Activated naive CD4-positive, alpha-beta T cell treated with anti-CD3 and anti-CD28 coated beads, Interleukin-2, amount 50 U/mL, for 72 hours (primary cell): ENCODE measurements around the gene DDX11. TPM values are rescaled to one million over a fixed set of nuclear protein-coding genes. Genes with fewer than 3 reads are reported as not detected.
"Not testable (repeated sequence)": the region's sequence is repeated elsewhere in the genome, so short reads cannot be mapped to it uniquely, and the experiment has no call there.

ENCODE experiments used
- ATAC-seq, 2 donors: fragments of 150-1000 bp; cut with Tn5 transposase; 2 replicates each; pipeline ENCODE4 v1.10.0; 2021; ENCODE audit warnings: mild to moderate bottlenecking in 2 of 2, moderate library complexity in 2 of 2
- DNase-seq, 2 donors: peaks; one replicate each; pipeline ENCODE4 v3.0.0; 2021 to 2022; ENCODE audit warnings: low spot score in 2 of 2
- H3K27ac Mint-ChIP-seq, 2 donors: one replicate each; pipeline ENCODE4 v1.8.0; 2022; ENCODE audit warnings: mild to moderate bottlenecking in 2 of 2, mixed read lengths in 2 of 2
- H3K36me3 Mint-ChIP-seq, 2 donors: one replicate each; pipeline ENCODE4 v1.8.0; 2022; ENCODE audit warnings: mixed read lengths in 2 of 2
- H3K9me3 Mint-ChIP-seq, 2 donors: one replicate each; pipeline ENCODE4 v1.8.0; 2022; ENCODE audit warnings: mixed read lengths in 2 of 2
- total RNA-seq, 2 donors: library from RNA; stranded (reverse); gene quantifications; one replicate each; pipeline ENCODE4 v1.2.3, GENCODE V29; 2022

DDX11 gene
- 100 to 1,000 TPM; 163 to 232 TPM for total RNA-seq

DNA sequence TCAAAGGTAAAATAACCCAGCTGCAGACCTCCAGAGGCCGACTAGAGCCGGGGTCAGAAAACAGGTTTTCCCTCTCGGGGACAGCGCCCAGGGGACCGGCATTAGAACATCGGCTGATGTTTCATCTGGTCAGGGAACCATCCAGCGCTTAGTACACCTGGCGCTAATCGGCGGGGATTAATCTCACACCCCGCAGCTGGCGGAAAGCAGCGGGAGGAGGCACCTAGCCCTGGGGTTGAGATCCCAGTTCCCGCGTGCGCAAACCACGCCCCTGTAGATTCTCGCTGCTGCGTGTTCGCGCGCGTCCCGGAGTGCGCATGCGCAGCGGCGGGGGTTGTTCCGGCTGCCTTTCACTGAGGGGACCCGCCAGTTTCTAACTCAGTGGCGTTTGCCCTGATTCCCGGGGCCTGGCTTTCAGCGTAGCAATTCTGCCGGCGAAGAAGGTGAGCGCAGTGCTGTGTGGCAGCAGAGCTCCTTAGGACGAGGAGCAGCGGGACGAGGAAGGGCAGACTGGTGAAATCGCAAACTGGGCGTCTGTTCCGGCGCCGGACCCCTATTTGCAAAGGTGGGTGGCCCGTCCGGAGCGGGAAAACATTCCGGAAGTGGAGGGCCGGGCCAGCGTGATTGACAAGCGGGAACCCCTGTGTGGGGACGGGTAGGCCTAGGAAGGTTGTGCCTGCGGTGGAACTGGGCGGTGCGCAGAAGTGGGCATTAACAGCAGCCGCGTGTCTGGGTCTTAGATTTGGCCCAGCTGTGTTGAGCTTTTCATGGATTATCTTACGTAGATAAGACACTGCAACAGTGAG is at the start of gene DDX11:
Gene DDX11, plus strand, starts transcription at position 334 of the 806 bp plus-strand sequence. CDS start 4,534 bp downstream, outside the sequence.
- peaks cover 33 to 34% of the 10 kb centered on the region in 2 donors for H3K36me3 Mint-ChIP-seq
- peak; percentile 88 to 95 for DNase-seq
- not testable (repeated sequence) for H3K9me3 Mint-ChIP-seq
- H3K27ac Mint-ChIP-seq = peak within 1 kb of the TSS; percentile 90 to 98
- ATAC-seq = peak; percentile 95 to 96

DNA sequence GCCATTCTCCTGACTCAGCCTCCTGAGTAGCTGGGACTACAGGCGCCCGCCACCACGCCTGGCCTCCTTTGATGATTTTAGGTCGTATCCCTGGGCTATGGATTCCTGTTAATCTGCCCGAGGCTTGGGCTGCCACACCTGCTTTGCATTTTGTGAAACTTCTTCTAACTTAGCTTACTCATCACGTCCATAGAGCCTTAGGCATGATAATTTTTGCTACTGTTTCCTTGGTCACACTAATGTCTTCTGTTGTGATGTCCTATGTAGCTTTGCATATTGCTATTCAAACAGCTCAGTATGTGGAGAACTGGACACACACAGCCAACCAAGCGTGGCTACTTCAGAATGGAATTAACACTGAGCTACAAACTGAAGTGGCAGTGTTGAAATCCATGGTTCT is 47.5 kb upstream of the DDX11 start:
- no peak for ATAC-seq
- no peak overlapping the region for H3K27ac Mint-ChIP-seq

GRCh38 chr12:31027006-31027405 is 46.7 kb upstream of the DDX11 start:
- H3K9me3 Mint-ChIP-seq, DNase-seq, H3K36me3 Mint-ChIP-seq, ATAC-seq, H3K27ac Mint-ChIP-seq: not testable (repeated sequence)

More for the DNA sequence above, 47.5 kb upstream of the DDX11 start:
- no peak for DNase-seq
- Mint-ChIP-seq H3K36me3 (no peaks in the 10 kb centered on the region), H3K9me3 (no peaks in the 10 kb centered on the region)

DNA sequence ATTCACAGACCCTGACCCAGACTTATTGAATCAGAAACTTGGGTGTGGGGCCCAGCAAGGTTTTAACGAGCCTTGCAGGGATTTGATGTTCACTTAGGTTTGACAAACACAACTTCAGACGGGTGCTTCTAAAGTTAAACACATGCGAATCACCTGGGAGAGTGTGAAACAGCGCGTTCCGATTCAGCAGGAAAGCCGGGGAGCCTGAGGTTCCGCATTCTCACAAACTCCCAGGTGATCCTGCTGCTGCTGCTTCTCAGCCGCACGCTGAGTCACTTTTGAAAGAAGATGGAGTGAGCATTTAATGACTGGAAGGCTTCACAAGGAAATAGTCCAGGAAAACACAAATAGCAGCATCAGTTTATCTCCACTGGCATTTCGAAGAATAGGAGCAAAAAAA is 44.2 kb upstream of the DDX11 start:
- H3K36me3 Mint-ChIP-seq = no peaks in the 10 kb centered on the region
- DNase-seq (no peak), ATAC-seq (no peak)

DNA sequence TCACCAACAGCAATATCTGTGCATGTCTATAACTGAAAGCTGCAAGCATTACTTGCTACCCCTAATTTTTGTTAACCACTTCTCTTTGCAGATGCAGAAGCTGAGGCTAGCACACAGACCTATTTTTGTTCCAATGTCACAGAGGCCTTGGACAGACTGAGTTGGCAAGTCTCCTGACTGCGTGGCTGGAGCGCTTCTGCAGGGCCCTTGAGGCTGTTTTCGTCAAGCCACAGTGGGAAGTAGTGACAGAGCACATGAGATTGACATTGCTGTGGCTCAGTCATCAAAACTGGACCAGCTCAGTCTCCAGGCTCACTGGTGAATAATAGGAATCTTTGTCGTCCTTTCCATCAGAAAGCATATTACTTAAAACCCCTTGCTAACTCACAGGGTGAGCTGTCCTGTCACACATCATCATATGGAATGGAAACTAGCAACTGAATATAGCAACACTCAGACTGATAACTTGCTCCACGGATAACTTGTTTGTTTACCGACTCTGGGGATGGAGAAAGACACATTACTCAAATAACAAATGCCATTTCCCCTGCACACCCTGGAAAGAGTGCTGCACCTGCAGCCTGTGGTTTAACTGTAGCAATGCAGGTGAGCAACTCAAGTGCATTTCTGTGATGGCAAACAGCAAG is 43.6 kb upstream of the DDX11 start:
- Mint-ChIP-seq H3K27ac (no peak overlapping the region), H3K36me3 (no peaks in the 10 kb centered on the region), H3K9me3 (no peaks in the 10 kb centered on the region)
- ATAC-seq (peak in 1 of 2 donors; percentile 20), DNase-seq (no peak)

More for the DNA sequence above, 44.2 kb upstream of the DDX11 start:
- Mint-ChIP-seq H3K27ac (no peak overlapping the region), H3K9me3 (no peaks in the 10 kb centered on the region)

DNA sequence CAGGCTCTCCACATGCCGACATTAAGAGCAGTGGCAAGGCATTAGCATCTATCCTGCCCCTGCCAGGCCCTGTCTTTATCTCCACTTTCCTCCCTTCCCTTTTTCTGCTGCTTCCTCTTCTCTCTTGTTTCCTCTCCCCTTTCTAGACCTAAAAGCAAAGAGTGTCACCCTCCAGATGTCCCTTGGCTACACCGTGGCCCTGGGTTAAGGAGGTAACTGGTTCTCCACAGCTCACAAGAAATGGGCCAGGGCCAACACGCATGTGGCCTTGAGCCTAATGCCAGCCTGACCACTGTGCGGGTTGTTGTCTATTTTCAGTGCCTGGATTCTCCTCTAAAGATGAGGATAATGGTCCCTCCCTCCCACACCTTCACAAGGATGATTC is 41.7 kb upstream of the DDX11 start:
- ATAC-seq (no peak), DNase-seq (no peak)
- Mint-ChIP-seq H3K27ac (peak overlapping the region in 1 of 2 donors; percentile 16), H3K36me3 (no peaks in the 10 kb centered on the region), H3K9me3 (no peaks in the 10 kb centered on the region)

DNA sequence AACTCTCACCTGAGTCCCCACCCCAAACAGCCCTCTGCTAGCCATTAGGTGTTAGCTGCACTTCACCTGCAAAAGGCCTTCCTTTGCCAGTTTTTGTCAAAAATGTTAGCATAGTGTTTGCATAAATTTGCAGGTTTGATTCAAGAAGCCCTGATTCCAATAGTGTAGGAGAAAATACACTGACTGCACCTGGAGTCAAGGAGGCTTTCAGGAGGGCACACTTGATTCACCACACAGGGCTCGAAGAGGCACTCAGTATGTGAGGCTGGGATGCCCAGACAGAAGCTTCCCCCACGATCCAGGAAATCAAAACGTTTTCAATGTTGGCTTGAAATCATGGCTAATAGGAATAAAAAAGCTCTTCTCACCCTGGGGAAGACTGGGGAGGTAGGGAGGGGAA is 40.5 kb upstream of the DDX11 start:
- DNase-seq (no peak), ATAC-seq (no peak)
- Mint-ChIP-seq H3K27ac (no peak overlapping the region), H3K9me3 (no peaks in the 10 kb centered on the region), H3K36me3 (no peaks in the 10 kb centered on the region)

DNA sequence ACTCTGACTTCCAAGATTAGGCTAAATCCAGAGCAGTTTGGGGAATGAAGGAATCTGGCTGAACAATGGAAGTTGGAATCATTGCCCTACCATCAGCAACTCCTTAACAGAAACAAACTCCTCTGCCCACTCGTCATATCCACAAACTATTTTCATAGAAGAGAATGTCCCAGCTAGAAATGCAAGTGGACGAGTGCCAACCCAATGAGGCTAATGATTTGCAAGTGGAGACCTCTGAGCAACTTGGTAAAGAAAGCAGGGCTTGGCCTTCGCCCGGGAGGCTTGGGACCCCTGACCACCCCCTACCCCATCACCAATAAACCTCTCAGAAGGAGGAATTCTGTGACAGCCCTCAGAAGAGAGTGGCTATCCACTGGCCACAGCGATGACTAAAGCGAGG is 40.0 kb upstream of the DDX11 start:
- Mint-ChIP-seq H3K36me3 (no peaks in the 10 kb centered on the region), H3K27ac (no peak overlapping the region), H3K9me3 (no peaks in the 10 kb centered on the region)
- DNase-seq (no peak), ATAC-seq (no peak)

DNA sequence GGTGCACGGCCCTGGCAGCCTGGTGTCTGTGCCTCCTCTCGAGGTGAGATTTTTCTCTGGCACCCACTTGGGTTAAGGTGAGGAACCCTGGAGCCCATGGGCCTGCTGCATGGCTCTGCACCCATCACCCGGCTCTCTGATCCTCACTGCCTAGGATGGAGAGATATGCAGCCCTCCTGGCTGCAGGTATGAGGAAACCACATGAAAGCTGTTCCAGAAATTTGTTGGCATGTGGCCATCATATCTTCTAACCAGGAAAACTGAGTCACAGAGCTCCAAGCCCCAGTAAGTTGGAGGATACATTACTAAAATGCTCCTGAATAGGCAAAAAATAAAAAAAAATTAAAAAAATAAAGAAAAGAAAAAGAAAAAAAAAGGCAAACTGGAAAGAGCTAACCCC is 39.3 kb upstream of the DDX11 start:
- DNase-seq = no peak
- H3K9me3 Mint-ChIP-seq = no peaks in the 10 kb centered on the region
- no peak for ATAC-seq
- H3K27ac Mint-ChIP-seq = no peak overlapping the region
- no peaks in the 10 kb centered on the region for H3K36me3 Mint-ChIP-seq

- Mint-ChIP-seq H3K36me3 (no peaks in the 10 kb centered on the region), H3K27ac (no peak overlapping the region), H3K9me3 (no peaks in the 10 kb centered on the region)
- DNase-seq (no peak), ATAC-seq (no peak)
Measured at GRCh38 chr12:31035226-31035625, 38.4 kb upstream of the DDX11 start.

DNA sequence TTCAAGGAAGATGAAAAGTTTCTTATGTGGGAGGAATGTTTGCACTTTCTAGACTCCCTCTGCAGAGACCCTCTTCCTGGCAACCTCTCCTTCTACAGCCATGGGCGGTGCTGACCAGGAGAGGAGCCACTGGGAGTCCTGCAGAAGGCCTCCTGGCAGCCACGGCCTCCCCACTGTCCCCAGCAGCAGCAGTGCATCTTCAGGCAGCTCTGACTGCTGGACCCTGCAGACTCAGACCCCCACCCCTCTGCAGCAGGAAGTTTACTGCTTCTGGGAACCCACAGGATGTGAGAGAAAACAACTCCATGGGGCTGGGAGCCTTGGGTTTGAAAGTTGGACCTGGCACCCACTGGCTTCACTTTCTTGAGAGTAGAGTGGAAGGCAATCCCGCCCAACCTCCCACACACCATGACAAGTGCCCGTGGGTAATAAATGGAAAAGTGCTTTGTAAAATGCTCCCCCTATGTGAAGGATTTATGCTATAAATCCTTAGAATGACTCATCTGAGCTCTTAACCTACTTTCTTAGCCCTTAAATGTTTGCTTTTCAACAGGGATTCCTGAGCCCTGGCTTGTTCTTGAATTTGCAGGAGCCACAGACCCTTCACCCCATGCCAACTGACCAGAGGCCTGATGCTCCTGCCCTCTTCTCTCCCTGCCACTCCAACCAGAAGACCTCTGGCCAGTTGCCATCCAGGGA is 37.5 kb upstream of the DDX11 start:
- no peak for DNase-seq
- ATAC-seq = no peak
- H3K9me3 Mint-ChIP-seq = no peaks in the 10 kb centered on the region
- H3K36me3 Mint-ChIP-seq = no peaks in the 10 kb centered on the region
- H3K27ac Mint-ChIP-seq = no peak overlapping the region

GRCh38 chr12:31037028-31037427 is 36.6 kb upstream of the DDX11 start:
- Mint-ChIP-seq H3K9me3 (no peaks in the 10 kb centered on the region), H3K27ac (no peak overlapping the region), H3K36me3 (no peaks in the 10 kb centered on the region)
- DNase-seq = no peak
- ATAC-seq = no peak

- H3K36me3 Mint-ChIP-seq = no peaks in the 10 kb centered on the region
- DNase-seq (no peak), ATAC-seq (no peak)
- H3K27ac Mint-ChIP-seq = no peak overlapping the region
- H3K9me3 Mint-ChIP-seq = no peaks in the 10 kb centered on the region
Measured at GRCh38 chr12:31037931-31038330, 35.7 kb upstream of the DDX11 start.

- no peak for DNase-seq
- H3K27ac Mint-ChIP-seq = no peak overlapping the region
- ATAC-seq = no peak
- no peaks in the 10 kb centered on the region for H3K36me3 Mint-ChIP-seq
- H3K9me3 Mint-ChIP-seq = no peaks in the 10 kb centered on the region
Measured at GRCh38 chr12:31041033-31041564, 32.6 kb upstream of the DDX11 start.

GRCh38 chr12:31050143-31050542 is 23.5 kb upstream of the DDX11 start:
- not testable (repeated sequence) for H3K36me3 Mint-ChIP-seq, DNase-seq, ATAC-seq, H3K27ac Mint-ChIP-seq, H3K9me3 Mint-ChIP-seq

DNA sequence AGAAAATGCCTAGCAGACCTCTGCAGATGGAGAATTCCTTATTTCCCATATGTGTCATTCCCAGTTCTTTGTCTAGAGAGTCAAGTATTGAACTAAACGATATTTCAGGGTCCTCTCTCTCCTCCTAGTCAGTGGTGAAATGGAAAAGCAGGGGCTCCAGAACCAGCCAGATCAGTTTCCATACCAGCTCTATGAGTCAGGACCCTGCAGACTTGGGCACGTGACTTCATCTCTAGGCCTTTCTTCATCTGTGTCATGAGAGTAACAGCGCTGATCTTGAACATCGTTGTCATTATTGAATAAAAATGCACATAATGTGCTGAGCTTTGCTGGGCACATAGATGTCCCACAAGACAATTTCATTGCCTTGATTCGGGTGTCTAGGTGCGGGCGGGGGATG is 23.1 kb upstream of the DDX11 start:
- ATAC-seq, H3K36me3 Mint-ChIP-seq, H3K27ac Mint-ChIP-seq, DNase-seq, H3K9me3 Mint-ChIP-seq: not testable (repeated sequence)

DNA sequence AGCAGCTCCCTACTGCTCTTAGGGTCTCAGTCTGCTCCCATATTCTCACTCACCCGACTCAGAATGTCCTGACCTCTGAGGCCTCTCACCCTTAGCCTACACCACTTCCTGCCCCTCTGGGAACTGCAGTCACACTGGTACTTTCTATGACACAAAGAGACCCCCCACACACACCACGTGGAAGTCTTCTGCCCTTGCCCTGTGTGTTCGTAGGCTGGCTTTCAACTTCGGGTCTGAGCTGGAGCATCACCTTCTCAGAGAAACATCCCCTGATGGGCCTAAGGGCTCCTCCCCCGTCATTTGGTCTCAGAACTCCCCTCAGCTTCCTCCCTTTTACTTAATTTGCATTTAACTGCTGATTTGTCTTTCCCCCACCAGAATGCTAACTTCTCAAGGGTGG is 22.0 kb upstream of the DDX11 start:
- peak overlapping the region; percentile 12 to 87 for H3K27ac Mint-ChIP-seq
- peak; percentile 82 for ATAC-seq
- peak; percentile 16 to 68 for DNase-seq
- H3K9me3 Mint-ChIP-seq, H3K36me3 Mint-ChIP-seq: not testable (repeated sequence)
